Measurements from ENCODE around the gene GPR183. TPM values are rescaled to one million over a fixed set of nuclear protein-coding genes. Genes with fewer than 3 reads are reported as not detected.

GPR183 gene
- total and polyA plus RNA-seq, 2 of the 8 experiments (the other 6 are each of a cell fraction or from before 2014, with no cell fraction given): not detected

DNA sequence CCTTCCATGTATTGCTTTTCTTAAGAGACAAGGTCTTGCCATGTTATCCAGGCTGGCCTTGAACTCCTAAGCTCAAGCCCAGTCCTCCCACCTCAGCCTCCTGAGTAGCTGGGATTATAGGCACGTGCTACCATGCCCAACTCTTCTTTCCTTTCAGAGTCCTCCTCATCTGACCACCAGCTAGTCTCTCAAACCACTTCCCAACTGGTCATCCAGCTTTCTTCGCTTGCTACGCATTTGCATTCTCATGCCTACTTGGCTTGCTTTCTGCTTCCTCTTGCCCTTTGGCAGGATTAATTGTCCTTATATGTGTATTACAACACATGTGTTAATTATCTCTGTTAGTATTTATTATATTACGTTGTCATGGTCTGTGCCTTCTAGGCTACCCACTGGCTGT is 55.3 kb downstream of the GPR183 start:
- Histone ChIP-seq H3K4me2 (ENCODE audit: insufficient read depth in 1 of 2, low read depth in 2 of 2, low read length in 2 of 2) (no peak overlapping the region), H3K9ac (replicated peaks in 1 of 4; ENCODE audit: extremely low read depth in 1 of 4, low read depth in 3 of 4, low read length in 3 of 4) (no peak overlapping the region), H3K79me1 (ENCODE audit: low read depth, low read length) (no peaks in the 10 kb centered on the region; the same call in 1 of the 2 replicates), H2BK15ac (ENCODE audit: low read length) (no peak overlapping the region), H3K23me2 (ENCODE audit: low read depth, low read length) (no peaks in the 10 kb centered on the region), H4K91ac (replicated peaks; ENCODE audit: insufficient read length, low read length) (no peak overlapping the region), H2BK20ac (ENCODE audit: low read length) (no peak overlapping the region), H3K4ac (replicated peaks; ENCODE audit: insufficient read length, low read depth, low read length) (no peak overlapping the region), H3K4me3 (ENCODE audit: extremely low read depth in 1 of 4, insufficient read depth in 2 of 4, low read depth in 3 of 4, low read length in 4 of 4) (no peak overlapping the region), H3K14ac (ENCODE audit: insufficient read length) (no peak overlapping the region), H4K20me1 (replicated peaks in 1 of 2; ENCODE audit: control insufficient read depth in 1 of 2, insufficient read depth in 2 of 2, low read length in 2 of 2) (peaks cover 0 to 6% of the 10 kb centered on the region in 2 experiments), H2AFZ (ENCODE audit: low read length) (no peak overlapping the region), H3K56ac (replicated peaks; ENCODE audit: insufficient read length, low read depth, low read length) (no peak overlapping the region), H3K23ac (ENCODE audit: insufficient read length) (no peak overlapping the region), H3K79me2 (ENCODE audit: control insufficient read depth in 1 of 2, insufficient read depth in 2 of 2, low read length in 2 of 2) (no peaks in the 10 kb centered on the region; a peak in 1 of 4 replicates), H2AK5ac (ENCODE audit: low read depth, low read length) (no peak overlapping the region), H4K8ac (ENCODE audit: extremely low read depth, insufficient read depth, low read length) (no peak overlapping the region), H3K18ac (ENCODE audit: extremely low read depth, low read length) (0 out of 2 replicates have a peak overlapping the region, but pooled peaks have one; percentile 40), H2BK120ac (replicated peaks; ENCODE audit: low read depth, low read length) (no peak overlapping the region), H2BK5ac (ENCODE audit: low read depth, low read length) (no peak overlapping the region), H4K5ac (ENCODE audit: insufficient read length, low read depth, low read length) (no peak overlapping the region), H3K36me3 (ENCODE audit: control insufficient read depth in 2 of 4, insufficient read depth in 4 of 4, low read length in 3 of 4) (peaks cover 0 to 10% (median 2%) of the 10 kb centered on the region in 4 experiments; a peak in 2 of 8 replicates), H3K27ac (ENCODE audit: low read depth, low read length) (no peak overlapping the region), H3K27me3 (replicated peaks in 1 of 4; ENCODE audit: control insufficient read depth in 3 of 4, extremely low read depth in 1 of 4, insufficient read depth in 3 of 4, low read length in 3 of 4) (no peaks in the 10 kb centered on the region), H2BK12ac (ENCODE audit: low read depth, low read length) (no peak overlapping the region), H3K9me3 (ENCODE audit: insufficient read depth in 2 of 2, low read depth in 1 of 2, low read length in 1 of 2) (no peaks in the 10 kb centered on the region), H3K4me1 (replicated peaks in 1 of 4; ENCODE audit: control insufficient read depth in 3 of 4, insufficient read depth in 4 of 4, low read length in 3 of 4) (peaks cover 0 to 4% (median 2%) of the 10 kb centered on the region in 4 experiments; a peak in 2 of 7 replicates)
- DNase-seq (ENCODE audit: low read depth in 1 of 2, low spot score in 2 of 2): no peak
- ChIA-PET POLR2A (ENCODE audit: partially characterized antibody) (interaction anchor here (1.0 kb wide), 1 partner anchor 8 kb away, joined by 3 read pairs; no protein-coding TSS in a partner anchor), CTCF (ENCODE audit: partially characterized antibody) (interaction anchor here (0.8 to 1.5 kb wide), 5 partner anchors 14 to 184 kb away, joined by 3 to 5 read pairs (median 4); no protein-coding TSS in a partner anchor)
- FAIRE-seq: no peak
- WGBS, 2 experiments (ENCODE audit: extremely low coverage in 1 of 2, insufficient coverage in 1 of 2, insufficient read length in 1 of 2, insufficient replicate concordance in 2 of 2, low coverage in 1 of 2, low lambda C conversion rate in 2 of 2, missing lambda C conversion rate in 1 of 2): 91% methylated on average over 4 of the region's 4 CpGs; no CpG with 5 or more reads in 1 of the 2 experiments
- TF ChIP-seq RNF2 (IDR thresholded peaks at IDR 0.05; ENCODE audit: borderline replicate concordance, low read depth, low read length, missing control alignments, poor library complexity, severe bottlenecking): no peak
- no peak for TF ChIP-seq TBP (IDR thresholded peaks at IDR 0.05; ENCODE audit: low read depth, low read length)
- no peak for TF ChIP-seq YY1 (IDR thresholded peaks at IDR 0.05; ENCODE audit: low read depth, low read length)
